Loucy (cell line): Measurements from ENCODE around the gene OCSTAMP.

Source experiments
- H2AFZ ChIP-seq: fragments of 200-600 bp; sonication (generic); 2 replicates; pipeline ENCODE4 v1.6.0; 2016; ENCODE audit warnings: antibody characterized with exemption, mild to moderate bottlenecking, low read length, moderate library complexity
- H3F3A ChIP-seq: fragments of 200-600 bp; 2 replicates; pipeline ENCODE4 v1.6.0; 2016; ENCODE audit warnings: antibody characterized with exemption, low read depth, mild to moderate bottlenecking
- H3K27me3 ChIP-seq: fragments of 200-600 bp; sonication (generic); 2 replicates; pipeline ENCODE4 v1.6.1; 2014; ENCODE audit warnings: low read length, mild to moderate bottlenecking; ENCODE audit not compliant: insufficient read depth, poor library complexity, severe bottlenecking
- H3K36me3 ChIP-seq: fragments of 200-600 bp; sonication (generic); 2 replicates; pipeline ENCODE4 v1.6.1; 2016; ENCODE audit warnings: low read length; ENCODE audit not compliant: insufficient read depth
- H3K4me1 ChIP-seq: fragments of 200-600 bp; sonication (generic); 2 replicates; pipeline ENCODE4 v1.5.1; 2014; ENCODE audit warnings: low read length, mild to moderate bottlenecking; ENCODE audit not compliant: insufficient read depth, poor library complexity, severe bottlenecking
- H3K4me2 ChIP-seq: fragments of 200-600 bp; sonication (generic); 2 replicates; pipeline ENCODE4 v1.6.0; 2014; ENCODE audit warnings: antibody characterized with exemption, low read length, low read depth, mild to moderate bottlenecking; ENCODE audit not compliant: poor library complexity, severe bottlenecking
- H3K4me3 ChIP-seq: fragments of 200-600 bp; sonication (generic); 2 replicates; pipeline ENCODE4 v1.5.1; 2014; ENCODE audit warnings: low read length, mild to moderate bottlenecking, mixed read lengths; ENCODE audit not compliant: poor library complexity, severe bottlenecking
- H3K79me2 ChIP-seq: fragments of 200-600 bp; sonication (generic); 2 replicates; pipeline ENCODE4 v1.6.1; 2014; ENCODE audit warnings: low read length; ENCODE audit not compliant: insufficient read depth
- H3K9ac ChIP-seq: fragments of 200-600 bp; sonication (generic); 2 replicates; pipeline ENCODE4 v1.6.0; 2014; ENCODE audit warnings: mild to moderate bottlenecking, low read depth, low read length, moderate library complexity; ENCODE audit not compliant: poor library complexity, severe bottlenecking
- H3K9me2 ChIP-seq: fragments of 200-600 bp; sonication (generic); replicated peaks from 2 replicates; pipeline ENCODE4 v1.6.1; 2016; ENCODE audit warnings: low read depth, low read length, mixed read lengths
- H3K9me3 ChIP-seq: fragments of 200-600 bp; sonication (generic); 2 replicates; pipeline ENCODE4 v1.6.1; 2014; ENCODE audit warnings: mild to moderate bottlenecking, antibody characterized with exemption, low read length, low read depth; ENCODE audit not compliant: insufficient read depth
- H4K20me1 ChIP-seq: fragments of 200-600 bp; sonication (generic); 2 replicates; pipeline ENCODE4 v1.6.0; 2014; ENCODE audit warnings: antibody characterized with exemption, low read length, mild to moderate bottlenecking; ENCODE audit not compliant: insufficient read depth, poor library complexity, severe bottlenecking
- CTCF ChIP-seq: fragments of 200-600 bp; sonication (generic); conservative IDR thresholded peaks from 2 replicates; pipeline ENCODE4 v1.5.1; 2014; ENCODE audit warnings: mild to moderate bottlenecking, antibody characterized with exemption, low read length
- EZH2phosphoT487 ChIP-seq: fragments of 200-600 bp; IDR thresholded peaks from 2 replicates; pipeline ENCODE4 v1.6.1; 2018; ENCODE audit warnings: antibody characterized with exemption, mild to moderate bottlenecking, moderate library complexity, borderline replicate concordance

OCSTAMP gene

DNA sequence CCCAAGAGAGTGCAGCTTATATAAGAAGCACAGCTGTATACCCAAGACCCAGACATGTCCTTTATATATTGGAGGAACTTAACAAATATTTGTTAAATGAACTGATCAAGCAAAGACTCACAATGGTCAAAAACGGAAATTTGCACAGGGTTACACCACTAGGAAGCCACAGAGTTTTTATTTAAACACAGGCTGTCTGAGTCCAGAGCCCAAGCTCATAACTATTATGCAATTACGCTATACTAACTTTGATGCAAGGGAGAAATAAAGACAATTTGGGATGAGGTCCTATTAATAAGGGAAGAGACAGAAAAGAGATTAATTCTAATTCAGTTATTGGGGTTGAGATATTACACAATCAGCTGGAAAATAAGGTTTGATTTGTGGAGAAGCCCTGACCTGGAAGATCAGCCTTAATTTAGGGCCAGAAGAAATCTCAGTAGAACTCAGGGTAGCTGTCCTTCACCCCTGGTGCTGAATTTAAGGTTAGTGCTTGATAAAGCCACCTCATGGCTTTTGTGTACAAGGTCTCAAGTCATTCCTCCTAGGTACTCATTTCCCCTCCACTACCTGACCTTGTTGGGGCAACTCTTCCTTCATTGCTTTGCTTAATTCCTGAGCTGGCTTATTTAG is 26.6 kb downstream of the OCSTAMP start:
- H4K20me1 ChIP-seq = no peaks in the 10 kb centered on the region
- H3K4me3 ChIP-seq = no peak overlapping the region
- H3K36me3 ChIP-seq = no peaks in the 10 kb centered on the region
- no peak overlapping the region for H2AFZ ChIP-seq
- no peaks in the 10 kb centered on the region for H3K79me2 ChIP-seq
- H3K9ac ChIP-seq = no peak overlapping the region
- no peaks in the 10 kb centered on the region for H3K9me3 ChIP-seq
- no peaks in the 10 kb centered on the region for H3F3A ChIP-seq
- H3K9me2 ChIP-seq = no peaks in the 10 kb centered on the region
- TF ChIP-seq EZH2phosphoT487 = no peak
- TF ChIP-seq CTCF = no peak
- no peaks in the 10 kb centered on the region for H3K4me1 ChIP-seq
- H3K27me3 ChIP-seq = no peaks in the 10 kb centered on the region
- no peak overlapping the region for H3K4me2 ChIP-seq

GRCh38 chr20:46523108-46523507 is 27.3 kb downstream of the OCSTAMP start:
- Histone ChIP-seq H4K20me1 (no peaks in the 10 kb centered on the region), H3F3A (no peaks in the 10 kb centered on the region), H3K9me2 (no peaks in the 10 kb centered on the region), H3K9ac (no peak overlapping the region), H3K9me3 (no peaks in the 10 kb centered on the region), H3K4me3 (no peak overlapping the region), H3K27me3 (no peaks in the 10 kb centered on the region), H3K79me2 (no peaks in the 10 kb centered on the region), H3K4me2 (no peak overlapping the region), H3K4me1 (no peaks in the 10 kb centered on the region), H2AFZ (no peak overlapping the region), H3K36me3 (no peaks in the 10 kb centered on the region)
- TF ChIP-seq CTCF (no peak), EZH2phosphoT487 (no peak)

- no peaks in the 10 kb centered on the region for H3K4me1 ChIP-seq
- no peaks in the 10 kb centered on the region for H3K9me3 ChIP-seq
- H3K9me2 ChIP-seq = no peaks in the 10 kb centered on the region
- H3K79me2 ChIP-seq = no peaks in the 10 kb centered on the region
- H3K36me3 ChIP-seq = no peaks in the 10 kb centered on the region
- TF ChIP-seq EZH2phosphoT487 (no peak), CTCF (peak; percentile 78)
- H2AFZ ChIP-seq = no peak overlapping the region
- no peaks in the 10 kb centered on the region for H4K20me1 ChIP-seq
- H3K4me3 ChIP-seq = no peak overlapping the region
- no peak overlapping the region for H3K4me2 ChIP-seq
- no peak overlapping the region for H3K9ac ChIP-seq
- H3K27me3 ChIP-seq = no peaks in the 10 kb centered on the region
- H3F3A ChIP-seq = no peaks in the 10 kb centered on the region
Observed at GRCh38 chr20:46520976-46521579, 29.4 kb downstream of the OCSTAMP start.
